OCI-LY3 (cell line): ENCODE data around the gene RGSL1.

ENCODE experiments used
- H2AFZ ChIP-seq: fragments of 200-600, 300-600 bp; shearing (Covaris generic); 2 replicates; pipeline ENCODE4 v1.6.0; 2014; ENCODE audit warnings: antibody characterized with exemption, low read depth, low read length
- H3K27ac ChIP-seq: fragments of 200-600, 300-600 bp; sonication (generic); 2 replicates; pipeline ENCODE4 v1.5.1; 2014; ENCODE audit warnings: mild to moderate bottlenecking, low read length, moderate library complexity, mixed read lengths
- H3K27me3 ChIP-seq: fragments of 200-600, 300-600 bp; sonication (generic); 2 replicates; pipeline ENCODE4 v1.6.1; 2014; ENCODE audit warnings: low read depth, low read length, mixed read lengths
- H3K36me3 ChIP-seq: fragments of 200-600, 300-600 bp; sonication (generic); replicated peaks from 2 replicates; pipeline ENCODE3; 2014; ENCODE audit warnings: low read depth, low read length, mixed read lengths
- H3K4me1 ChIP-seq: fragments of 300-600, 200-600 bp; sonication (generic); 2 replicates; pipeline ENCODE4 v1.6.1; 2014; ENCODE audit warnings: low read length, mixed read lengths
- H3K4me2 ChIP-seq: fragments of 200-600, 300-600 bp; sonication (generic); 2 replicates; pipeline ENCODE4 v1.6.1; 2014; ENCODE audit warnings: low read length, mixed read lengths
- H3K4me3 ChIP-seq: fragments of 300-600, 200-600 bp; sonication (generic); 2 replicates; pipeline ENCODE4 v1.5.1; 2014; ENCODE audit warnings: antibody characterized with exemption, mild to moderate bottlenecking, low read length, moderate library complexity
- H3K79me2 ChIP-seq: fragments of 300-600, 200-600 bp; shearing (Covaris generic); 2 replicates; pipeline ENCODE4 v1.6.1; 2014; ENCODE audit warnings: mild to moderate bottlenecking, low read length, mixed read lengths
- H3K9ac ChIP-seq: fragments of 300-600, 200-600 bp; shearing (Covaris generic); 2 replicates; pipeline ENCODE4 v1.6.0; 2014; ENCODE audit warnings: mild to moderate bottlenecking, low read length, moderate library complexity
- H3K9me3 ChIP-seq: fragments of 200-600, 300-600 bp; shearing (Covaris generic); 2 replicates; pipeline ENCODE4 v1.6.1; 2014; ENCODE audit warnings: low read length, mixed read lengths; ENCODE audit not compliant: insufficient read depth
- H4K20me1 ChIP-seq: fragments of 200-600, 300-600 bp; sonication (generic); 2 replicates; pipeline ENCODE4 v1.6.1; 2016; ENCODE audit warnings: low read length, mixed read lengths; ENCODE audit not compliant: insufficient read depth
- CTCF ChIP-seq: fragments of 200-600, 300-600 bp; sonication (generic); IDR thresholded peaks from 2 replicates; pipeline ENCODE4 v1.5.1; 2014; ENCODE audit warnings: antibody characterized with exemption, low read length, low read depth
- EZH2phosphoT487 ChIP-seq: fragments of 200-600 bp; shearing (Covaris generic); IDR thresholded peaks from 2 replicates; pipeline ENCODE4 v1.6.1; 2018; ENCODE audit warnings: antibody characterized with exemption, mixed run types, low read depth

RGSL1 gene

GRCh38 chr1:182460550-182460951, 10.6 kb downstream of the RGSL1 start:
- H3K27ac ChIP-seq, result no peak overlapping the region
- no peaks in the 10 kb centered on the region for H3K27me3 ChIP-seq
- no peaks in the 10 kb centered on the region for H3K36me3 ChIP-seq
- no peak overlapping the region for H3K4me3 ChIP-seq
- no peaks in the 10 kb centered on the region for H4K20me1 ChIP-seq
- no peak overlapping the region for H2AFZ ChIP-seq
- H3K9me3 ChIP-seq, result no peaks in the 10 kb centered on the region
- no peaks in the 10 kb centered on the region for H3K4me1 ChIP-seq
- no peak overlapping the region for H3K9ac ChIP-seq
- H3K79me2 ChIP-seq, result no peaks in the 10 kb centered on the region
- H3K4me2 ChIP-seq, result no peak overlapping the region
- TF ChIP-seq CTCF, result no peak
- TF ChIP-seq EZH2phosphoT487, result no peak

GRCh38 chr1:182473556-182473955, 23.6 kb downstream of the RGSL1 start:
- H3K27ac ChIP-seq, result no peak overlapping the region
- TF ChIP-seq CTCF (no peak), EZH2phosphoT487 (no peak)
- no peak overlapping the region for H2AFZ ChIP-seq
- H3K4me2 ChIP-seq, result no peak overlapping the region
- H3K36me3 ChIP-seq, result no peaks in the 10 kb centered on the region
- H4K20me1 ChIP-seq, result no peaks in the 10 kb centered on the region
- H3K4me1 ChIP-seq, result no peaks in the 10 kb centered on the region
- no peaks in the 10 kb centered on the region for H3K27me3 ChIP-seq
- H3K4me3 ChIP-seq, result no peak overlapping the region
- H3K79me2 ChIP-seq, result no peaks in the 10 kb centered on the region
- H3K9me3 ChIP-seq, result peaks cover 12% of the 10 kb centered on the region; the same call in 1 of the 2 replicates
- H3K9ac ChIP-seq, result no peak overlapping the region

- Histone ChIP-seq H3K4me1 (no peaks in the 10 kb centered on the region), H2AFZ (no peak overlapping the region), H3K27ac (no peak overlapping the region), H3K9ac (no peak overlapping the region), H4K20me1 (no peaks in the 10 kb centered on the region), H3K36me3 (peaks cover 6% of the 10 kb centered on the region), H3K79me2 (no peaks in the 10 kb centered on the region), H3K4me2 (no peak overlapping the region), H3K4me3 (no peak overlapping the region), H3K27me3 (no peaks in the 10 kb centered on the region), H3K9me3 (peaks cover 26% of the 10 kb centered on the region; the same call in 1 of the 2 replicates)
- no peak for TF ChIP-seq CTCF
- no peak for TF ChIP-seq EZH2phosphoT487
These were observed 26.7 kb downstream of the RGSL1 start for GRCh38 chr1:182476625-182477024.

GRCh38 chr1:182478238-182478637, 28.3 kb downstream of the RGSL1 start:
- Histone ChIP-seq H3K36me3 (peaks cover 6% of the 10 kb centered on the region), H3K79me2 (no peaks in the 10 kb centered on the region), H2AFZ (no peak overlapping the region), H3K27me3 (no peaks in the 10 kb centered on the region), H3K4me2 (no peak overlapping the region), H3K9me3 (peaks cover 36% of the 10 kb centered on the region; the same call in 1 of the 2 replicates), H4K20me1 (no peaks in the 10 kb centered on the region), H3K27ac (no peak overlapping the region), H3K4me1 (peaks cover 7% of the 10 kb centered on the region), H3K9ac (no peak overlapping the region), H3K4me3 (no peak overlapping the region)
- no peak for TF ChIP-seq EZH2phosphoT487
- TF ChIP-seq CTCF, result no peak
